GM21390 (cell line): ENCODE results near the gene PDE7B.

ENCODE experiments used
- ATAC-seq: cut with Tn5 transposase; IDR thresholded peaks from one replicate; pipeline ENCODE4 v1.9.1; 2021; ENCODE audit not compliant: unreplicated experiment

The PDE7B gene

GRCh38 chr6:135983093-135983492 lies 131.6 kb downstream of the PDE7B start:
- no peak for ATAC-seq

- no peak for ATAC-seq
Observed at GRCh38 chr6:135983718-135984343, 132.3 kb downstream of the PDE7B start.

- no peak for ATAC-seq
Observed at GRCh38 chr6:135985471-135985870, 134.0 kb downstream of the PDE7B start.

GRCh38 chr6:135987226-135987625 lies 135.7 kb downstream of the PDE7B start:
- ATAC-seq = no peak

- ATAC-seq = no peak
Observed at GRCh38 chr6:135990439-135990838, 138.9 kb downstream of the PDE7B start.

GRCh38 chr6:135990855-135991464 lies 139.5 kb downstream of the PDE7B start:
- ATAC-seq = no peak

GRCh38 chr6:135992739-135993138 lies 141.2 kb downstream of the PDE7B start:
- ATAC-seq = no peak

GRCh38 chr6:135993361-135993760 lies 141.9 kb downstream of the PDE7B start:
- ATAC-seq = no peak

GRCh38 chr6:135994857-135995544 lies 143.5 kb downstream of the PDE7B start:
- no peak for ATAC-seq

GRCh38 chr6:135995545-135995898 lies 144.0 kb downstream of the PDE7B start:
- no peak for ATAC-seq

GRCh38 chr6:135996668-135997067 lies 145.2 kb downstream of the PDE7B start:
- ATAC-seq = no peak

- ATAC-seq = no peak
Observed at GRCh38 chr6:135999393-135999792, 147.9 kb downstream of the PDE7B start.

- no peak for ATAC-seq
Observed at GRCh38 chr6:136007345-136007744, 155.8 kb downstream of the PDE7B start.

- ATAC-seq = no peak
Observed at GRCh38 chr6:136011475-136011874, 160.0 kb downstream of the PDE7B start.

GRCh38 chr6:136012198-136012887 lies 160.8 kb downstream of the PDE7B start:
- ATAC-seq = no peak

- ATAC-seq = no peak
Observed at GRCh38 chr6:136012943-136013342, 161.4 kb downstream of the PDE7B start.

- no peak for ATAC-seq
Observed at GRCh38 chr6:136014454-136015437, 163.2 kb downstream of the PDE7B start.

GRCh38 chr6:136015531-136015930 lies 164.0 kb downstream of the PDE7B start:
- no peak for ATAC-seq

- ATAC-seq = no peak
Observed at GRCh38 chr6:136016228-136017225, 165.0 kb downstream of the PDE7B start.
